ENCODE results near the gene FAM3B.
"Not testable (repeated sequence)": the region's sequence is repeated elsewhere in the genome, so short reads cannot be mapped to it uniquely, and the experiment has no call there.

Gene FAM3B

GRCh38 chr21:41357546-41357945 lies 40.9 kb downstream of the FAM3B start:
- no peak for DNase-seq

GRCh38 chr21:41358193-41359166 lies 41.9 kb downstream of the FAM3B start:
- no peak for DNase-seq

- no peak for DNase-seq
Measured at GRCh38 chr21:41359286-41359685, 42.7 kb downstream of the FAM3B start.

- DNase-seq: not testable (repeated sequence)
Measured at GRCh38 chr21:41359754-41360071, 43.1 kb downstream of the FAM3B start.

GRCh38 chr21:41360072-41360821 lies 43.6 kb downstream of the FAM3B start:
- DNase-seq: no peak

GRCh38 chr21:41361053-41361785 lies 44.6 kb downstream of the FAM3B start:
- DNase-seq: no peak

- no peak for DNase-seq
Measured at GRCh38 chr21:41361786-41362604, 45.4 kb downstream of the FAM3B start, which contains the start of gene MX2. Gene MX2, plus strand, starts transcription at chr21:41362027. Its CDS starts 14,880 bp downstream, at chr21:41376907.

- DNase-seq: no peak
Measured at GRCh38 chr21:41362605-41363369, 46.2 kb downstream of the FAM3B start.

GRCh38 chr21:41363370-41364270 lies 47.0 kb downstream of the FAM3B start:
- no peak for DNase-seq

GRCh38 chr21:41364308-41364707 lies 47.7 kb downstream of the FAM3B start:
- DNase-seq: no peak

- no peak for DNase-seq
Measured at GRCh38 chr21:41365377-41366107, 48.9 kb downstream of the FAM3B start.

- DNase-seq: no peak
Measured at GRCh38 chr21:41366522-41367151, 50.0 kb downstream of the FAM3B start.

GRCh38 chr21:41367301-41367944 lies 50.8 kb downstream of the FAM3B start:
- DNase-seq: no peak

- no peak for DNase-seq
Measured at GRCh38 chr21:41367945-41368734, 51.5 kb downstream of the FAM3B start.

GRCh38 chr21:41368735-41369104 lies 52.1 kb downstream of the FAM3B start:
- DNase-seq: no peak

- DNase-seq: no peak
Measured at GRCh38 chr21:41369105-41369919, 52.7 kb downstream of the FAM3B start.
